Epithelial cell of proximal tubule (primary cell): ENCODE measurements around the gene CRTC3. TPM values are rescaled to one million over a fixed set of nuclear protein-coding genes. Genes with fewer than 3 reads are reported as not detected.

Source experiments
- DNase-seq: peaks from one replicate; pipeline ENCODE4 v3.0.0-alpha.2; 2011; ENCODE audit warnings: low read depth
- H3K4me3 ChIP-seq: 2 replicates; pipeline ENCODE4 v1.5.1; 2011; ENCODE audit warnings: low read depth, mild to moderate bottlenecking, low read length
- total RNA-seq: library from RNA; depleted of rRNA; stranded (reverse); fragments of >200 nt; gene quantifications from 2 replicates; pipeline ENCODE4 v1.2.3, GENCODE V29; 2015
- TF ChIP-seq, protein P1 (sequence below): conservative IDR thresholded peaks from 2 replicates; pipeline ENCODE4 v1.5.1; 2012; ENCODE audit warnings: low read depth, mild to moderate bottlenecking, low read length

Gene CRTC3
- total RNA-seq, 1 donor from 2014 or later = 7.1 TPM

DNA sequence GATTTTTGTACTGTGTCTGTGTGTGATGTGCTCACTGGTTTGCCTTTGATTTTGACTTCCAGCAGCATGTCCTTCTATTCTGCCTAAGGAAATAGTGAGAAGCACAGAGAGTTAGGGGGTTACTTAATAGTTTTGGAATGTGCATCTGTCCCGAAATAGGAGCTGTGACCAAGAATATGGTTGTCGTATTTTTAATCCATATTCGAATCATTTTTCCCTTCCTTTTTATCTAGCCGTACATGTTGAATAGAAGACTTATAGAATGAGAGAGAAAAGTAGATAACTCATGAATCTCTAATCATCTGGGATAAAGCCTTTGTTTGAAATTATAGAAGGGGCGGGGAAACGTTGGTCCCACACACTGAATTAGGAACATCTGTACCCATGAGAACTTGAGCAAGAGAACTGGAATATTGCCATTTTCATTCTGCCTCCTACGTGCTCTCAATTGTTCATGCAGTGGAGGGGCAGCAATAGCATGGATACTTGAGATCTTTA lies 23.6 kb downstream of the CRTC3 start:
- TF ChIP-seq, protein P1, sequence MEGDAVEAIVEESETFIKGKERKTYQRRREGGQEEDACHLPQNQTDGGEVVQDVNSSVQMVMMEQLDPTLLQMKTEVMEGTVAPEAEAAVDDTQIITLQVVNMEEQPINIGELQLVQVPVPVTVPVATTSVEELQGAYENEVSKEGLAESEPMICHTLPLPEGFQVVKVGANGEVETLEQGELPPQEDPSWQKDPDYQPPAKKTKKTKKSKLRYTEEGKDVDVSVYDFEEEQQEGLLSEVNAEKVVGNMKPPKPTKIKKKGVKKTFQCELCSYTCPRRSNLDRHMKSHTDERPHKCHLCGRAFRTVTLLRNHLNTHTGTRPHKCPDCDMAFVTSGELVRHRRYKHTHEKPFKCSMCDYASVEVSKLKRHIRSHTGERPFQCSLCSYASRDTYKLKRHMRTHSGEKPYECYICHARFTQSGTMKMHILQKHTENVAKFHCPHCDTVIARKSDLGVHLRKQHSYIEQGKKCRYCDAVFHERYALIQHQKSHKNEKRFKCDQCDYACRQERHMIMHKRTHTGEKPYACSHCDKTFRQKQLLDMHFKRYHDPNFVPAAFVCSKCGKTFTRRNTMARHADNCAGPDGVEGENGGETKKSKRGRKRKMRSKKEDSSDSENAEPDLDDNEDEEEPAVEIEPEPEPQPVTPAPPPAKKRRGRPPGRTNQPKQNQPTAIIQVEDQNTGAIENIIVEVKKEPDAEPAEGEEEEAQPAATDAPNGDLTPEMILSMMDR = no peak
- no peak overlapping the region for H3K4me3 ChIP-seq
- DNase-seq = no peak

GRCh38 chr15:90557186-90558084 lies 27.7 kb downstream of the CRTC3 start:
- TF ChIP-seq, protein P1 = no peak
- no peak for DNase-seq
- no peak overlapping the region for H3K4me3 ChIP-seq

- no peak overlapping the region for H3K4me3 ChIP-seq
- DNase-seq = no peak
- TF ChIP-seq, protein P1 = no peak
These were observed 28.4 kb downstream of the CRTC3 start for GRCh38 chr15:90558171-90558573.

DNA sequence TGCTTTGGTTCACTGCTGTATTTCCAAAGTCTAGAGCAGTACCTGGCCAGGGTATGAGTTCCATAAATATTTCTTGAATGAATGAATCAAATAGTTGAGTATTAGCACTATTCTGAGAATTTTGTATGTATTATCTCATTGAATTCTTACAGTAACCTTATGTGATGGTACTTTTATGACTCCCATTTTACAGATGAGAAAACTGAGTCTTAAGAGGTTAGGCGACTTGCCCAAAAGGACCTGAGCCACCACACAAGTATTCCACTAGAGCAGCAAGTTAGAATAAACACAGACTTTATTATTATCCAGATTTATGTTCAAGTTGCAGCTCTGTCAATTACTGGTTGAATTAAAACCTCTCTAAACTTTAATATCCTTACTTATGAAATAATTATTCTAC lies 29.4 kb downstream of the CRTC3 start:
- TF ChIP-seq, protein P1 = no peak
- no peak for DNase-seq

GRCh38 chr15:90560229-90560776 lies 30.6 kb downstream of the CRTC3 start:
- H3K4me3 ChIP-seq = no peak overlapping the region
- TF ChIP-seq, protein P1 = no peak
- no peak for DNase-seq

More for the DNA sequence above, 29.4 kb downstream of the CRTC3 start:
- H3K4me3 ChIP-seq = no peak overlapping the region

GRCh38 chr15:90561344-90562244 lies 31.9 kb downstream of the CRTC3 start:
- no peak for DNase-seq
- H3K4me3 ChIP-seq = no peak overlapping the region
- TF ChIP-seq, protein P1 = no peak
